Neural progenitor cell (in vitro differentiated cells): ENCODE results near the gene MKI67. TPM values are rescaled to one million over a fixed set of nuclear protein-coding genes. Genes with fewer than 3 reads are reported as not detected.
"Not testable (repeated sequence)": the region's sequence is repeated elsewhere in the genome, so short reads cannot be mapped to it uniquely, and the experiment has no call there.

Experiments used
- DNase-seq: peaks from one replicate; pipeline ENCODE4 v3.0.0-alpha.2; 2016; ENCODE audit warnings: low spot score
- H2AFZ ChIP-seq: fragments of 200-600 bp; sonication (generic); replicated peaks from 2 replicates; pipeline ENCODE4 v1.6.1; 2016; ENCODE audit warnings: antibody characterized with exemption
- H3F3A ChIP-seq: fragments of 200-600 bp; sonication (generic); 2 replicates; pipeline ENCODE4 v1.6.1; 2016; ENCODE audit warnings: antibody characterized with exemption, low read depth
- H3K27ac ChIP-seq: fragments of 200-600 bp; sonication (generic); 2 replicates; pipeline ENCODE4 v1.5.1; 2016; ENCODE audit warnings: mild to moderate bottlenecking
- H3K27me3 ChIP-seq: fragments of 200-600 bp; sonication (generic); 2 replicates; pipeline ENCODE4 v1.6.1; 2016; ENCODE audit warnings: mild to moderate bottlenecking, moderate library complexity
- H3K36me3 ChIP-seq: fragments of 200-600 bp; sonication (generic); 2 replicates; pipeline ENCODE4 v1.5.1; 2016
- H3K4me1 ChIP-seq: fragments of 200-600 bp; sonication (generic); 2 replicates; pipeline ENCODE4 v1.6.1; 2016; ENCODE audit warnings: mixed run types
- H3K4me2 ChIP-seq: fragments of 200-600 bp; sonication (generic); 2 replicates; pipeline ENCODE4 v1.6.1; 2016
- H3K4me3 ChIP-seq: fragments of 200-600 bp; sonication (generic); 2 replicates; pipeline ENCODE4 v1.5.1; 2016
- H3K79me2 ChIP-seq: fragments of 200-600 bp; sonication (generic); 2 replicates; pipeline ENCODE4 v1.6.1; 2016; ENCODE audit warnings: low read depth
- H3K9ac ChIP-seq: fragments of 200-600 bp; sonication (generic); 2 replicates; pipeline ENCODE4 v1.6.1; 2016
- H3K9me3 ChIP-seq: fragments of 200-600 bp; sonication (generic); 2 replicates; pipeline ENCODE4 v1.5.1; 2016; ENCODE audit warnings: low read depth
- H4K20me1 ChIP-seq: fragments of 200-600 bp; sonication (generic); 2 replicates; pipeline ENCODE4 v1.6.1; 2016; ENCODE audit warnings: low read depth
- H3K27ac Mint-ChIP-seq: 3 replicates; pipeline ENCODE4 v1.8.0; 2021; ENCODE audit warnings: mixed read lengths
- H3K27me3 Mint-ChIP-seq: 2 replicates; pipeline ENCODE4 v1.8.0; 2022; ENCODE audit warnings: low read depth, mild to moderate bottlenecking, inconsistent platforms, moderate library complexity, mixed read lengths; ENCODE audit not compliant: insufficient read depth
- H3K36me3 Mint-ChIP-seq: 3 replicates; pipeline ENCODE4 v1.8.0; 2021; ENCODE audit warnings: mixed read lengths
- H3K4me1 Mint-ChIP-seq: 3 replicates; pipeline ENCODE4 v1.8.0; 2021; ENCODE audit warnings: mixed read lengths
- H3K4me3 Mint-ChIP-seq: 3 replicates; pipeline ENCODE4 v1.8.0; 2021; ENCODE audit warnings: mild to moderate bottlenecking, moderate library complexity, mixed read lengths
- H3K9me3 Mint-ChIP-seq: 3 replicates; pipeline ENCODE4 v1.8.0; 2020; ENCODE audit warnings: mixed read lengths
- EZH2 ChIP-seq: fragments of 200-600 bp; sonication (generic); IDR thresholded peaks from 2 replicates; pipeline ENCODE4 v1.6.1; 2017; ENCODE audit warnings: antibody characterized with exemption, mild to moderate bottlenecking, moderate library complexity
- EZH2phosphoT487 ChIP-seq: fragments of 200-600 bp; sonication (generic); IDR thresholded peaks from 2 replicates; pipeline ENCODE4 v1.6.1; 2017; ENCODE audit warnings: antibody characterized with exemption
- total RNA-seq: library from RNA; depleted of rRNA; stranded (reverse); fragments of >200 nt; gene quantifications from 2 replicates; pipeline ENCODE4 v1.2.3, GENCODE V29; 2015; ENCODE audit warnings: low replicate concordance
- TF ChIP-seq, protein P1 (sequence below): fragments of 200-600 bp; sonication (generic); IDR thresholded peaks from 2 replicates; pipeline ENCODE4 v1.5.1; 2017; ENCODE audit warnings: antibody characterized with exemption, mild to moderate bottlenecking

The MKI67 gene
- total RNA-seq, 1 donor from 2014 or later, result 65.8 TPM

DNA sequence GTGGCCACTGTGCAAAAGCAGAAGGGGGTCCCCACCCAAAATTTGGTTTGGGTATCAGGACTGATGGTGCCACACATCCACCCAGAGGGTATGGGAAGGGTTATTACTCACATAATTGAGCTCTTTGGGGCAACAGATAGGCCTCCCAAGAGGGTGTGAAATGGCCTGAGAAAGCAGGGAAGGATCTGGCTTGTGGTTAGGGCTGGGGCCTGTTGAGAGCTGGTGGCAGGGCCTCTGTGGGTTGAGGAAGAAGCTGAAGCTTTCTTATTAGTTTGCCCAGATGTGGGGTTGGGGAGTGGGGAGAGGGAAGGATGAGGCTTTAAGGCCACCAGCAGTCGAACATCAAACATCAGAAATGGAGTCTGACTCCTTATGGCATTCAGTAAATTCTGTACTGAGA, 18.3 kb upstream of the MKI67 start:
- Histone ChIP-seq H3K27ac (no peak overlapping the region), H3K4me2 (no peak overlapping the region), H3K4me1 (no peaks in the 10 kb centered on the region), H4K20me1 (no peaks in the 10 kb centered on the region), H3K27me3 (peaks cover 10% of the 10 kb centered on the region), H3K9ac (no peak overlapping the region), H3K36me3 (no peaks in the 10 kb centered on the region), H3K4me3 (no peak overlapping the region), H3F3A (no peaks in the 10 kb centered on the region), H3K9me3 (no peaks in the 10 kb centered on the region), H3K79me2 (no peaks in the 10 kb centered on the region), H2AFZ (no peak overlapping the region)
- Mint-ChIP-seq H3K36me3 (no peaks in the 10 kb centered on the region), H3K4me3 (no peak overlapping the region), H3K9me3 (no peaks in the 10 kb centered on the region), H3K27ac (no peak overlapping the region), H3K27me3 (peaks cover 20% of the 10 kb centered on the region), H3K4me1 (peaks cover 12% of the 10 kb centered on the region)
- no peak for DNase-seq
- TF ChIP-seq EZH2, result no peak
- TF ChIP-seq, protein P1, sequence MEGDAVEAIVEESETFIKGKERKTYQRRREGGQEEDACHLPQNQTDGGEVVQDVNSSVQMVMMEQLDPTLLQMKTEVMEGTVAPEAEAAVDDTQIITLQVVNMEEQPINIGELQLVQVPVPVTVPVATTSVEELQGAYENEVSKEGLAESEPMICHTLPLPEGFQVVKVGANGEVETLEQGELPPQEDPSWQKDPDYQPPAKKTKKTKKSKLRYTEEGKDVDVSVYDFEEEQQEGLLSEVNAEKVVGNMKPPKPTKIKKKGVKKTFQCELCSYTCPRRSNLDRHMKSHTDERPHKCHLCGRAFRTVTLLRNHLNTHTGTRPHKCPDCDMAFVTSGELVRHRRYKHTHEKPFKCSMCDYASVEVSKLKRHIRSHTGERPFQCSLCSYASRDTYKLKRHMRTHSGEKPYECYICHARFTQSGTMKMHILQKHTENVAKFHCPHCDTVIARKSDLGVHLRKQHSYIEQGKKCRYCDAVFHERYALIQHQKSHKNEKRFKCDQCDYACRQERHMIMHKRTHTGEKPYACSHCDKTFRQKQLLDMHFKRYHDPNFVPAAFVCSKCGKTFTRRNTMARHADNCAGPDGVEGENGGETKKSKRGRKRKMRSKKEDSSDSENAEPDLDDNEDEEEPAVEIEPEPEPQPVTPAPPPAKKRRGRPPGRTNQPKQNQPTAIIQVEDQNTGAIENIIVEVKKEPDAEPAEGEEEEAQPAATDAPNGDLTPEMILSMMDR, result no peak

- Histone ChIP-seq H3F3A (no peaks in the 10 kb centered on the region), H3K9ac (no peak overlapping the region), H3K4me2 (no peak overlapping the region), H3K4me1 (no peaks in the 10 kb centered on the region), H3K27ac (no peak overlapping the region), H3K36me3 (no peaks in the 10 kb centered on the region), H3K4me3 (no peak overlapping the region), H3K79me2 (no peaks in the 10 kb centered on the region), H2AFZ (no peak overlapping the region), H3K9me3 (no peaks in the 10 kb centered on the region), H4K20me1 (no peaks in the 10 kb centered on the region), H3K27me3 (peaks cover 1% of the 10 kb centered on the region)
- peaks cover 15% of the 10 kb centered on the region for H3K27me3 Mint-ChIP-seq
- no peak overlapping the region for H3K27ac Mint-ChIP-seq
- H3K4me1 Mint-ChIP-seq, result peaks cover 12% of the 10 kb centered on the region
- TF ChIP-seq EZH2phosphoT487 (no peak), EZH2 (no peak)
- TF ChIP-seq, protein P1, result no peak
- H3K4me3 Mint-ChIP-seq, result no peak overlapping the region
- no peaks in the 10 kb centered on the region for H3K36me3 Mint-ChIP-seq
- DNase-seq, result no peak
- H3K9me3 Mint-ChIP-seq, result no peaks in the 10 kb centered on the region
These were observed 17.3 kb upstream of the MKI67 start for GRCh38 chr10:128143531-128143930.

- no peaks in the 10 kb centered on the region for H3K36me3 Mint-ChIP-seq
- no peak overlapping the region for H3K27ac Mint-ChIP-seq
- peaks cover 13% of the 10 kb centered on the region for H3K27me3 Mint-ChIP-seq
- H3F3A ChIP-seq, result no peaks in the 10 kb centered on the region
- no peaks in the 10 kb centered on the region for H3K79me2 ChIP-seq
- no peaks in the 10 kb centered on the region for H3K27me3 ChIP-seq
- no peaks in the 10 kb centered on the region for H3K36me3 ChIP-seq
- TF ChIP-seq, protein P1, result no peak
- TF ChIP-seq EZH2phosphoT487, result no peak
- TF ChIP-seq EZH2, result no peak
- H3K9me3 Mint-ChIP-seq, result no peaks in the 10 kb centered on the region
- no peak overlapping the region for H3K4me3 Mint-ChIP-seq
- no peak overlapping the region for H2AFZ ChIP-seq
- peaks cover 9% of the 10 kb centered on the region for H3K4me1 Mint-ChIP-seq
- no peak overlapping the region for H3K4me2 ChIP-seq
- H3K4me1 ChIP-seq, result no peaks in the 10 kb centered on the region
- no peak overlapping the region for H3K9ac ChIP-seq
- no peaks in the 10 kb centered on the region for H4K20me1 ChIP-seq
- DNase-seq, result peak; percentile 58
- no peaks in the 10 kb centered on the region for H3K9me3 ChIP-seq
- no peak overlapping the region for H3K4me3 ChIP-seq
- no peak overlapping the region for H3K27ac ChIP-seq
These were observed 14.2 kb upstream of the MKI67 start for GRCh38 chr10:128140425-128140824.

DNA sequence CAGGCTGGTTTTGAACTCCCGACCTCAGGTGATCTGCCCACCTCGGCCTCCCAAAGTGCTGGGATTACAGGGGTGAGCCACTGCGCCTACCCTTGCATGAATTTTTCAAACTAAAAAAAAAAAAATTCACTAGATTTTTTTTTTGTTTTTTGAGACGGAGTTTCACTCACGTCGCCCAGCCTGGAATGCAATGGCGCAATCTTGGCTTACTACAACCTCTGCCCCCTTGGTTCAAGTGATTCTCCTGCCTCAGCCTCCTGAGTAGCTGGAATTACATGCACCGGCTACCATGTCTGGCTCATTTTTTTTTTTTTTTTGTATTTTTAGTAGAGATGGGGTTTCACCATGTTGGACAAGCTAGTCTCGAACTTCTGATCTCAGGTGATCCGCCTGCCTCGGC, 12.2 kb upstream of the MKI67 start:
- H3K36me3 Mint-ChIP-seq, H4K20me1 ChIP-seq, H3K79me2 ChIP-seq, H3K36me3 ChIP-seq, H3K4me2 ChIP-seq, H3K4me1 Mint-ChIP-seq, H3K9me3 ChIP-seq, H3K27ac ChIP-seq, H3K27me3 Mint-ChIP-seq, H3F3A ChIP-seq, H3K9ac ChIP-seq, H2AFZ ChIP-seq, H3K27ac Mint-ChIP-seq, DNase-seq, H3K4me3 Mint-ChIP-seq, H3K27me3 ChIP-seq, H3K9me3 Mint-ChIP-seq, H3K4me3 ChIP-seq, H3K4me1 ChIP-seq: not testable (repeated sequence)
